Astrocyte (in vitro differentiated cells and primary cell): ENCODE data around the gene HDAC3.

Source experiments
- EZH2 ChIP-seq: IDR thresholded peaks from 2 replicates; pipeline ENCODE4 v1.6.1; 2012; ENCODE audit warnings: mild to moderate bottlenecking, low read length, inconsistent platforms; ENCODE audit not compliant: insufficient read depth
- TF ChIP-seq, protein P1 (sequence below): IDR thresholded peaks from 2 replicates; pipeline ENCODE4 v1.5.1; 2011; ENCODE audit warnings: low read depth, mild to moderate bottlenecking, inconsistent platforms, low read length, moderate library complexity; ENCODE audit not compliant: insufficient read depth

- TF ChIP-seq, protein P1, sequence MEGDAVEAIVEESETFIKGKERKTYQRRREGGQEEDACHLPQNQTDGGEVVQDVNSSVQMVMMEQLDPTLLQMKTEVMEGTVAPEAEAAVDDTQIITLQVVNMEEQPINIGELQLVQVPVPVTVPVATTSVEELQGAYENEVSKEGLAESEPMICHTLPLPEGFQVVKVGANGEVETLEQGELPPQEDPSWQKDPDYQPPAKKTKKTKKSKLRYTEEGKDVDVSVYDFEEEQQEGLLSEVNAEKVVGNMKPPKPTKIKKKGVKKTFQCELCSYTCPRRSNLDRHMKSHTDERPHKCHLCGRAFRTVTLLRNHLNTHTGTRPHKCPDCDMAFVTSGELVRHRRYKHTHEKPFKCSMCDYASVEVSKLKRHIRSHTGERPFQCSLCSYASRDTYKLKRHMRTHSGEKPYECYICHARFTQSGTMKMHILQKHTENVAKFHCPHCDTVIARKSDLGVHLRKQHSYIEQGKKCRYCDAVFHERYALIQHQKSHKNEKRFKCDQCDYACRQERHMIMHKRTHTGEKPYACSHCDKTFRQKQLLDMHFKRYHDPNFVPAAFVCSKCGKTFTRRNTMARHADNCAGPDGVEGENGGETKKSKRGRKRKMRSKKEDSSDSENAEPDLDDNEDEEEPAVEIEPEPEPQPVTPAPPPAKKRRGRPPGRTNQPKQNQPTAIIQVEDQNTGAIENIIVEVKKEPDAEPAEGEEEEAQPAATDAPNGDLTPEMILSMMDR, result peak; percentile 82
- TF ChIP-seq EZH2, result no peak
These were observed 28.2 kb upstream of the HDAC3 start for GRCh38 chr5:141664733-141665461.
